HepG2 (cell line): ENCODE measurements around the gene NECTIN2. TPM values are rescaled to one million over a fixed set of nuclear protein-coding genes. Genes with fewer than 3 reads are reported as not detected.

Experiments used
- GLMP ChIP-seq: sonication (generic); formaldehyde crosslinking; IDR thresholded peaks from 2 replicates; pipeline ENCODE4 v1.9.0; 2021; ENCODE audit warnings: missing genetic modification reagents, mild to moderate bottlenecking, borderline replicate concordance
- HMGXB4 ChIP-seq, 2 experiments: sonication (generic) in 1 of 2; formaldehyde crosslinking in 1 of 2; IDR thresholded peaks; 2 replicates each; pipeline versions ENCODE4 v1.4.0 to v1.6.1; 2018 to 2020; ENCODE audit warnings: missing genetic modification reagents in 2 of 2, borderline replicate concordance in 1 of 2, low read depth in 1 of 2, mild to moderate bottlenecking in 1 of 2, missing biosample characterization in 1 of 2
- KLF6 ChIP-seq: IDR thresholded peaks from 2 replicates; pipeline ENCODE4 v1.8.0; 2016; ENCODE audit warnings: missing biosample characterization, missing genetic modification reagents
- MTF1 ChIP-seq: sonication (generic); formaldehyde crosslinking; IDR thresholded peaks from 2 replicates; pipeline ENCODE4 v1.5.0; 2020; ENCODE audit warnings: missing genetic modification reagents
- NFE2L1 ChIP-seq: sonication (generic); formaldehyde crosslinking; IDR thresholded peaks from 2 replicates; pipeline ENCODE4 v1.4.0; 2020; ENCODE audit warnings: missing genetic modification reagents, mild to moderate bottlenecking, borderline replicate concordance
- PAWR ChIP-seq: sonication (generic); formaldehyde crosslinking; IDR thresholded peaks from 2 replicates; pipeline ENCODE4 v1.4.0; 2020; ENCODE audit warnings: missing genetic modification reagents, mild to moderate bottlenecking, borderline replicate concordance
- POLR2A ChIP-seq, 2 experiments: IDR thresholded peaks; 2 replicates each; pipeline ENCODE4 v1.6.1; 2011; ENCODE audit warnings: low read depth in 2 of 2, low read length in 2 of 2, mild to moderate bottlenecking in 1 of 2, moderate library complexity in 1 of 2; ENCODE audit not compliant: insufficient read depth in 1 of 2
- RFX5 ChIP-seq: IDR thresholded peaks from 2 replicates; pipeline ENCODE4 v1.6.1; 2011; ENCODE audit warnings: low read depth, low read length, improper control_type of control experiment
- RFXAP ChIP-seq: sonication (generic); formaldehyde crosslinking; IDR thresholded peaks from 2 replicates; pipeline ENCODE4 v1.4.0; 2020; ENCODE audit warnings: missing genetic modification reagents, borderline replicate concordance
- SALL2 ChIP-seq: sonication (generic); formaldehyde crosslinking; IDR thresholded peaks from 2 replicates; pipeline ENCODE4 v1.8.1; 2023; ENCODE audit warnings: mild to moderate bottlenecking, missing genetic modification reagents, inconsistent platforms
- SMAD3 ChIP-seq: sonication (generic); formaldehyde crosslinking; IDR thresholded peaks from 2 replicates; pipeline ENCODE4 v1.4.0; 2020; ENCODE audit warnings: missing genetic modification reagents
- SRSF1 ChIP-seq: fragments of 200-400 bp; formaldehyde crosslinking; optimal IDR thresholded peaks from 2 replicates; pipeline ENCODE3; 2017; ENCODE audit warnings: mild to moderate bottlenecking, low read depth, low read length, moderate library complexity
- TCF12 ChIP-seq, 2 experiments: fragments of 450-650 bp in 1 of 2; sonication (generic) in 1 of 2; formaldehyde crosslinking in 1 of 2; IDR thresholded peaks; 2 replicates each; pipeline versions ENCODE4 v1.6.1 to v1.8.0; 2017 to 2022; ENCODE audit warnings: antibody characterized with exemption in 1 of 2, mild to moderate bottlenecking in 1 of 2, missing genetic modification reagents in 1 of 2, moderate library complexity in 1 of 2
- TSC22D2 ChIP-seq: sonication (generic); formaldehyde crosslinking; IDR thresholded peaks from 2 replicates; pipeline ENCODE4 v1.5.1; 2020; ENCODE audit warnings: missing genetic modification reagents, mild to moderate bottlenecking, borderline replicate concordance
- ZEB1 ChIP-seq: IDR thresholded peaks from 2 replicates; pipeline ENCODE4 v1.6.1; 2012; ENCODE audit warnings: mild to moderate bottlenecking, low read depth, inconsistent platforms; ENCODE audit not compliant: insufficient replicate concordance
- ZNF333 ChIP-seq: sonication (generic); formaldehyde crosslinking; IDR thresholded peaks from 2 replicates; pipeline ENCODE4 v1.4.0; 2020; ENCODE audit warnings: mild to moderate bottlenecking, missing genetic modification reagents, borderline replicate concordance
- ZNF512B ChIP-seq: sonication (generic); formaldehyde crosslinking; IDR thresholded peaks from 2 replicates; pipeline ENCODE4 v1.5.1; 2020; ENCODE audit warnings: missing genetic modification reagents, mild to moderate bottlenecking, borderline replicate concordance
- ZNF549 ChIP-seq: sonication (generic); formaldehyde crosslinking; IDR thresholded peaks from 2 replicates; pipeline ENCODE4 v1.5.0; 2020; ENCODE audit warnings: missing genetic modification reagents
- ZNF770 ChIP-seq: sonication (generic); formaldehyde crosslinking; IDR thresholded peaks from 2 replicates; pipeline ENCODE4 v1.5.0; 2020; ENCODE audit warnings: mild to moderate bottlenecking, missing genetic modification reagents
- ZNF772 ChIP-seq: sonication (generic); formaldehyde crosslinking; IDR thresholded peaks from 2 replicates; pipeline ENCODE4 v1.5.0; 2020; ENCODE audit warnings: mild to moderate bottlenecking, missing genetic modification reagents
- ZNF777 ChIP-seq: sonication (generic); formaldehyde crosslinking; IDR thresholded peaks from 2 replicates; pipeline ENCODE4 v1.4.0; 2020; ENCODE audit warnings: missing genetic modification reagents
- polyA plus RNA-seq, 8 experiments: library from polyadenylated mRNA; depleted of rRNA in 3 of 8; stranded (reverse) in 7 of 8; unstranded in 1 of 8; fragments of >200 nt; fragmentation: Illumina TruSeq in 4 of 8; extraction: Trizol in 4 of 8; gene quantifications; 2 replicates each; pipeline versions ENCODE4 v1.2.1 to v1.2.3, GENCODE V29; 2011 to 2016; ENCODE audit warnings: low read depth in 4 of 8, missing spikeins in 1 of 8, mixed read lengths in 1 of 8; ENCODE audit not compliant: insufficient read depth in 1 of 8
- total RNA-seq, 5 experiments: library from RNA; depleted of rRNA; stranded (reverse); fragments of >200 nt; fragmentation: Illumina TruSeq; extraction: Trizol; gene quantifications; 2 replicates each; pipeline ENCODE4 v1.2.3, GENCODE V29; 2016; ENCODE audit warnings: low read depth in 1 of 5

Gene NECTIN2
- total and polyA plus RNA-seq, 2 of the 13 experiments (the other 11 are each of a cell fraction or from before 2014, with no cell fraction given) = 75.4 to 114 TPM

GRCh38 chr19:44847144-44848035 lies 1.3 kb downstream of the NECTIN2 start (continued):
- TF ChIP-seq GLMP (CRISPR knock-in tag) (no peak), POLR2A (IDR thresholded peaks at IDR 0.05; ENCODE audit: insufficient read depth in 1 of 2, low read depth in 2 of 2, low read length in 2 of 2) (no peak; a peak in 1 of 4 replicates), ZNF512B (CRISPR knock-in tag) (no peak), HMGXB4 (CRISPR knock-in tag; IDR thresholded peaks at IDR 0.05; ENCODE audit: borderline replicate concordance in 1 of 2, low read depth in 1 of 2) (peak in 1 of 2 experiments; percentile 14; a peak in 2 of 4 replicates), SRSF1 (peak; percentile 46), ZNF770 (CRISPR knock-in tag) (peak; percentile 68; the same call in 1 of the 2 replicates), NFE2L1 (no peak), ZNF777 (no peak), SALL2 (CRISPR knock-in tag) (no peak), ZNF333 (CRISPR knock-in tag) (no peak), SMAD3 (CRISPR knock-in tag) (no peak), RFX5 (no peak), ZNF772 (CRISPR knock-in tag) (0 out of 2 replicates have a peak, but pooled peaks have one; percentile 30), RFXAP (no peak), TCF12 (IDR thresholded peaks at IDR 0.05) (no peak), TCF12 (CRISPR knock-in tag; IDR thresholded peaks at IDR 0.05) (no peak), ZEB1 (no peak), MTF1 (CRISPR knock-in tag) (no peak), ZNF549 (no peak), KLF6 (CRISPR knock-in tag) (no peak), TSC22D2 (CRISPR knock-in tag) (no peak), PAWR (no peak)
